Hepatocyte (in vitro differentiated cells): Measurements from ENCODE around the gene EDEM3. TPM values are rescaled to one million over a fixed set of nuclear protein-coding genes. Genes with fewer than 3 reads are reported as not detected.

Source experiments
- DNase-seq: peaks from one replicate; pipeline ENCODE4 v3.0.0-alpha.2; 2016; ENCODE audit warnings: low spot score
- H2AFZ ChIP-seq: fragments of 200-600 bp; sonication (generic); 2 replicates; pipeline ENCODE4 v1.6.0; 2016; ENCODE audit warnings: antibody characterized with exemption, mild to moderate bottlenecking
- H3K27ac ChIP-seq: fragments of 200-600 bp; sonication (generic); 2 replicates; pipeline ENCODE4 v1.5.1; 2016; ENCODE audit warnings: mild to moderate bottlenecking
- H3K27me3 ChIP-seq: fragments of 200-600 bp; sonication (generic); 2 replicates; pipeline ENCODE4 v1.6.1; 2016
- H3K36me3 ChIP-seq: fragments of 200-600 bp; sonication (generic); replicated peaks from 2 replicates; pipeline ENCODE4 v1.5.1; 2016; ENCODE audit warnings: low read depth; ENCODE audit not compliant: insufficient read depth
- H3K4me1 ChIP-seq: fragments of 200-600 bp; sonication (generic); 2 replicates; pipeline ENCODE4 v1.5.1; 2016; ENCODE audit warnings: mild to moderate bottlenecking, moderate library complexity; ENCODE audit not compliant: insufficient read depth
- H3K4me2 ChIP-seq: fragments of 200-600 bp; sonication (generic); 2 replicates; pipeline ENCODE4 v1.6.0; 2016
- H3K4me3 ChIP-seq: fragments of 200-600 bp; sonication (generic); 2 replicates; pipeline ENCODE4 v1.5.1; 2016; ENCODE audit warnings: mild to moderate bottlenecking
- H3K79me2 ChIP-seq: fragments of 200-600 bp; sonication (generic); 2 replicates; pipeline ENCODE4 v1.6.0; 2017; ENCODE audit warnings: mild to moderate bottlenecking
- H3K9me2 ChIP-seq: fragments of 200-600 bp; sonication (generic); replicated peaks from 2 replicates; pipeline ENCODE4 v1.6.0; 2017; ENCODE audit warnings: mild to moderate bottlenecking; ENCODE audit not compliant: insufficient read depth
- H3K9me3 ChIP-seq: fragments of 200-600 bp; sonication (generic); 2 replicates; pipeline ENCODE4 v1.5.1; 2016; ENCODE audit warnings: low read depth, mild to moderate bottlenecking
- H4K20me1 ChIP-seq: fragments of 200-600 bp; sonication (generic); 2 replicates; pipeline ENCODE4 v1.6.0; 2016; ENCODE audit warnings: mild to moderate bottlenecking; ENCODE audit not compliant: insufficient read depth, poor library complexity, severe bottlenecking
- EZH2 ChIP-seq: fragments of 200-600 bp; sonication (generic); IDR thresholded peaks from 2 replicates; pipeline ENCODE4 v1.6.1; 2016; ENCODE audit warnings: antibody characterized with exemption, mild to moderate bottlenecking, borderline replicate concordance
- EZH2phosphoT487 ChIP-seq: fragments of 200-600 bp; sonication (generic); IDR thresholded peaks from one replicate; pipeline ENCODE4 v1.6.1; 2018; ENCODE audit warnings: antibody characterized with exemption, mild to moderate bottlenecking, low read depth, moderate library complexity; ENCODE audit not compliant: unreplicated experiment, severe bottlenecking
- WGBS: methylation state at CpG from one replicate; pipeline ENCODE4 v1.1.6; 2016; ENCODE audit warnings: low lambda C conversion rate; ENCODE audit errors: missing lambda C conversion rate; 5-methylcytosine and 5-hydroxymethylcytosine counted together
- polyA plus RNA-seq: library from polyadenylated mRNA; unstranded; fragments of >200 nt; fragmentation: Nextera tagmentation; extraction: Ambion mirVana; gene quantifications from 2 replicates; pipeline ENCODE4 v1.2.1, GENCODE V29; 2016
- total RNA-seq: library from RNA; depleted of rRNA; stranded (reverse); fragments of >200 nt; gene quantifications from 2 replicates; pipeline ENCODE4 v1.2.3, GENCODE V29; 2014
- TF ChIP-seq, protein P1 (sequence below): fragments of 200-600 bp; sonication (generic); IDR thresholded peaks from 2 replicates; pipeline ENCODE4 v1.5.1; 2016; ENCODE audit warnings: antibody characterized with exemption, mild to moderate bottlenecking; ENCODE audit not compliant: poor library complexity

The EDEM3 gene
- total and polyA plus RNA-seq, 2 experiments from 2014 or later, result 14.9 to 54.1 TPM

DNA sequence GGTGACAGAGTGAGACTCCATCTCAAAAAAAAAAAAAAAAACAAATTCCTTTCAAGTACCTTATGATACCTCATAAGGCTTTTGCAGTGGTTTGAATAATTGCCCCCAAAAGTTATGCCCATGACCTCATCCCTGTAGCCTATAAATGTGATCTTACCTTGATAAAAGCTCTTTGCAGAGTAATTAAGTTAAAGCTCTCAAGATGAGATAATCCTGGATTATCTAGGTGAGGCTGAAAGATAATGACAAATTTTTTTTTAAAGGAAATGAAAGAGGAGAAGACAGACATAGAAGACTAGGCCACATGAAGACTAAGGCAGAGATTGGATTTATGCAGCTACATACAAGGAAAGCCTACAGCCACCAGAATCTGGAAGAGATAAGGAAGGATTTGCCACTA is 20.7 kb upstream of the EDEM3 start:
- H3K9me3 ChIP-seq, result no peaks in the 10 kb centered on the region
- no peak for DNase-seq
- H3K4me1 ChIP-seq, result peaks cover 4% of the 10 kb centered on the region
- H3K9me2 ChIP-seq, result no peaks in the 10 kb centered on the region
- H3K27me3 ChIP-seq, result no peaks in the 10 kb centered on the region
- no peak overlapping the region for H3K27ac ChIP-seq
- no peaks in the 10 kb centered on the region for H4K20me1 ChIP-seq
- TF ChIP-seq, protein P1, sequence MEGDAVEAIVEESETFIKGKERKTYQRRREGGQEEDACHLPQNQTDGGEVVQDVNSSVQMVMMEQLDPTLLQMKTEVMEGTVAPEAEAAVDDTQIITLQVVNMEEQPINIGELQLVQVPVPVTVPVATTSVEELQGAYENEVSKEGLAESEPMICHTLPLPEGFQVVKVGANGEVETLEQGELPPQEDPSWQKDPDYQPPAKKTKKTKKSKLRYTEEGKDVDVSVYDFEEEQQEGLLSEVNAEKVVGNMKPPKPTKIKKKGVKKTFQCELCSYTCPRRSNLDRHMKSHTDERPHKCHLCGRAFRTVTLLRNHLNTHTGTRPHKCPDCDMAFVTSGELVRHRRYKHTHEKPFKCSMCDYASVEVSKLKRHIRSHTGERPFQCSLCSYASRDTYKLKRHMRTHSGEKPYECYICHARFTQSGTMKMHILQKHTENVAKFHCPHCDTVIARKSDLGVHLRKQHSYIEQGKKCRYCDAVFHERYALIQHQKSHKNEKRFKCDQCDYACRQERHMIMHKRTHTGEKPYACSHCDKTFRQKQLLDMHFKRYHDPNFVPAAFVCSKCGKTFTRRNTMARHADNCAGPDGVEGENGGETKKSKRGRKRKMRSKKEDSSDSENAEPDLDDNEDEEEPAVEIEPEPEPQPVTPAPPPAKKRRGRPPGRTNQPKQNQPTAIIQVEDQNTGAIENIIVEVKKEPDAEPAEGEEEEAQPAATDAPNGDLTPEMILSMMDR, result no peak
- TF ChIP-seq EZH2, result no peak
- TF ChIP-seq EZH2phosphoT487, result no peak
- H3K4me2 ChIP-seq, result no peak overlapping the region
- H2AFZ ChIP-seq, result no peak overlapping the region
- H3K36me3 ChIP-seq, result no peaks in the 10 kb centered on the region
- H3K79me2 ChIP-seq, result no peaks in the 10 kb centered on the region
- no peak overlapping the region for H3K4me3 ChIP-seq

GRCh38 chr1:184773762-184774320 is 19.2 kb upstream of the EDEM3 start:
- no peaks in the 10 kb centered on the region for H3K36me3 ChIP-seq
- WGBS, result 74% methylated on average over 4 of the region's 4 CpGs
- H3K27me3 ChIP-seq, result no peaks in the 10 kb centered on the region
- no peak overlapping the region for H2AFZ ChIP-seq
- no peak for TF ChIP-seq EZH2
- TF ChIP-seq, protein P1, result no peak
- TF ChIP-seq EZH2phosphoT487, result no peak
- no peak overlapping the region for H3K4me3 ChIP-seq
- H3K27ac ChIP-seq, result no peak overlapping the region
- peak; percentile 23 for DNase-seq
- H3K4me1 ChIP-seq, result peaks cover 4% of the 10 kb centered on the region
- H3K9me3 ChIP-seq, result no peaks in the 10 kb centered on the region
- H4K20me1 ChIP-seq, result no peaks in the 10 kb centered on the region
- H3K79me2 ChIP-seq, result no peaks in the 10 kb centered on the region
- H3K4me2 ChIP-seq, result no peak overlapping the region
- no peaks in the 10 kb centered on the region for H3K9me2 ChIP-seq

DNA sequence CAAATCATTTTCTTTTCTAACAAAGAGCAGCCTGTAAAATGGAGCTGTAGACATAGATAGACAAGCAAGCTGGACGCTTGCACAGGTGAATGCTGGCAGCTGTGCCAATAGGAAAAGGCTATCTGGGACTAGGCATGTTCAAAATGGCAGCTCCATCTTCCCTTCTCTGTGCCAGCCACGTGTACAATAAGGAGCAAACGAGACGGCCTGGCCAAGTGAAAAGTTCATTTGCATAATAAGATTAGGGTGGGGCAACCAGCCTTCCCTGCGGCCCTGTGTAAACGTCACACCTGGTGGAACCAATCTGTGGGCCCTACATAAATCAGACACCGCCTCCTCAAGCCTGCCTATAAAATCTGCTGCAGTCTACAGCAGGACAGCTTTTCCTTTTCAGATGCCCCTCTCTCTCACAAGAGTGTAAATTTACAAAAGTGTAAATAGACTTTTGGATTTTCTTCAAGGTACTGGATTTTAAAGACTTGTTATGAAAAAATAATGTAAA is 16.6 kb upstream of the EDEM3 start:
- no peak for TF ChIP-seq EZH2phosphoT487
- TF ChIP-seq EZH2, result no peak
- TF ChIP-seq, protein P1, result no peak
- H3K4me2 ChIP-seq, result no peak overlapping the region
- H3K9me2 ChIP-seq, result no peaks in the 10 kb centered on the region
- no peaks in the 10 kb centered on the region for H3K36me3 ChIP-seq
- no peaks in the 10 kb centered on the region for H3K9me3 ChIP-seq
- H3K4me3 ChIP-seq, result no peak overlapping the region
- H3K27me3 ChIP-seq, result no peaks in the 10 kb centered on the region
- no peaks in the 10 kb centered on the region for H4K20me1 ChIP-seq
- H3K4me1 ChIP-seq, result peaks cover 4% of the 10 kb centered on the region
- no peak overlapping the region for H3K27ac ChIP-seq
- H2AFZ ChIP-seq, result no peak overlapping the region
- no peaks in the 10 kb centered on the region for H3K79me2 ChIP-seq
- 66% methylated on average over 7 of the region's 7 CpGs for WGBS
- DNase-seq, result no peak
